ENCODE results near the gene BRMS1. TPM values are rescaled to one million over a fixed set of nuclear protein-coding genes. Genes with fewer than 3 reads are reported as not detected.

BRMS1 gene
- polyA plus RNA-seq, 1 donor (not counting 4 experiments of a cell fraction or from before 2014, with no cell fraction given) = 61.4 TPM

- no peak for DNase-seq (ENCODE audit: low read depth, low spot score)
- peaks cover 16% of the 10 kb centered on the region for H3K4me1 ChIP-seq (ENCODE audit: control insufficient read depth, extremely low read depth, insufficient read depth, low read length)
- no peaks in the 10 kb centered on the region for H3K9me3 ChIP-seq (ENCODE audit: control insufficient read depth, low read depth, low read length)
- TF ChIP-seq CTCF (optimal IDR thresholded peaks at IDR 0.05 in 1 of 3, IDR thresholded peaks at IDR 0.05 in 1 of 3, conservative IDR thresholded peaks at IDR 0.05 in 1 of 3; ENCODE audit: extremely low read depth in 1 of 3, insufficient read depth in 2 of 3, low read length in 3 of 3) (no peak), EZH2 (IDR thresholded peaks at IDR 0.05; ENCODE audit: low read length) (no peak)
- H2AFZ ChIP-seq (ENCODE audit: control insufficient read depth, low read length) = peak overlapping the region; percentile 26
- dilution Hi-C loops (cut with MboI; ENCODE audit: extremely low pct_ligation_motif_present, low sequenced_read_pairs) = no loop called here
- FAIRE-seq = no peak
- H3K36me3 ChIP-seq (ENCODE audit: control insufficient read depth in 2 of 2, extremely low read depth in 1 of 2, insufficient read depth in 2 of 2, low read length in 2 of 2) = no peaks in the 10 kb centered on the region
- no peak overlapping the region for H3K27ac ChIP-seq (ENCODE audit: control insufficient read depth, insufficient read depth, low read length)
- H3K9ac ChIP-seq (ENCODE audit: control insufficient read depth, extremely low read depth, insufficient read depth, low read length) = no peak overlapping the region
- H3K27me3 ChIP-seq (ENCODE audit: control insufficient read depth, extremely low read depth, insufficient read depth, low read length) = peaks cover 11% of the 10 kb centered on the region
- no peaks in the 10 kb centered on the region for H3K9me1 ChIP-seq (ENCODE audit: control insufficient read depth, extremely low read depth, insufficient read depth, low read length)
- H3K4me2 ChIP-seq (ENCODE audit: control insufficient read depth, extremely low read depth, insufficient read depth, low read depth, low read length) = peak overlapping the region; percentile 16
- no peak overlapping the region for H3K4me3 ChIP-seq (ENCODE audit: control insufficient read depth in 2 of 3, extremely low read depth in 1 of 3, insufficient read depth in 2 of 3, low read depth in 1 of 3, low read length in 3 of 3)
- H3K79me2 ChIP-seq (ENCODE audit: control insufficient read depth, insufficient read depth, low read length) = no peaks in the 10 kb centered on the region
- no peaks in the 10 kb centered on the region for H4K20me1 ChIP-seq (ENCODE audit: control insufficient read depth, extremely low read depth, insufficient read depth, low read length)
Observed at GRCh38 chr11:66315921-66316811, 28.7 kb downstream of the BRMS1 start.

- dilution Hi-C loops (cut with MboI; ENCODE audit: extremely low pct_ligation_motif_present, low sequenced_read_pairs) = no loop called here
- Histone ChIP-seq H3K9me3 (ENCODE audit: control insufficient read depth, low read depth, low read length) (no peaks in the 10 kb centered on the region), H3K9me1 (ENCODE audit: control insufficient read depth, extremely low read depth, insufficient read depth, low read length) (no peaks in the 10 kb centered on the region), H2AFZ (ENCODE audit: control insufficient read depth, low read length) (no peak overlapping the region), H3K36me3 (ENCODE audit: control insufficient read depth in 2 of 2, extremely low read depth in 1 of 2, insufficient read depth in 2 of 2, low read length in 2 of 2) (no peaks in the 10 kb centered on the region), H3K27ac (ENCODE audit: control insufficient read depth, insufficient read depth, low read length) (no peak overlapping the region), H3K4me3 (ENCODE audit: control insufficient read depth in 2 of 3, extremely low read depth in 1 of 3, insufficient read depth in 2 of 3, low read depth in 1 of 3, low read length in 3 of 3) (no peak overlapping the region), H3K79me2 (ENCODE audit: control insufficient read depth, insufficient read depth, low read length) (no peaks in the 10 kb centered on the region), H4K20me1 (ENCODE audit: control insufficient read depth, extremely low read depth, insufficient read depth, low read length) (no peaks in the 10 kb centered on the region), H3K9ac (ENCODE audit: control insufficient read depth, extremely low read depth, insufficient read depth, low read length) (no peak overlapping the region), H3K4me2 (ENCODE audit: control insufficient read depth, extremely low read depth, insufficient read depth, low read depth, low read length) (no peak overlapping the region), H3K4me1 (ENCODE audit: control insufficient read depth, extremely low read depth, insufficient read depth, low read length) (peaks cover 16% of the 10 kb centered on the region), H3K27me3 (ENCODE audit: control insufficient read depth, extremely low read depth, insufficient read depth, low read length) (peaks cover 11% of the 10 kb centered on the region)
- no peak for FAIRE-seq
- TF ChIP-seq CTCF (optimal IDR thresholded peaks at IDR 0.05 in 1 of 3, IDR thresholded peaks at IDR 0.05 in 1 of 3, conservative IDR thresholded peaks at IDR 0.05 in 1 of 3; ENCODE audit: extremely low read depth in 1 of 3, insufficient read depth in 2 of 3, low read length in 3 of 3) = no peak
- no peak for TF ChIP-seq EZH2 (IDR thresholded peaks at IDR 0.05; ENCODE audit: low read length)
- no peak for DNase-seq (ENCODE audit: low read depth, low spot score)
Observed at GRCh38 chr11:66315498-66315885, 29.4 kb downstream of the BRMS1 start.
